Stimulated activated naive CD8-positive, alpha-beta T cell treated with anti-CD3 and anti-CD28 coated beads, Interleukin-15, amount 100 ng/mL, for 72 hours (primary cell): ENCODE measurements around the gene CTIF.
"Not testable (repeated sequence)": the region's sequence is repeated elsewhere in the genome, so short reads cannot be mapped to it uniquely, and the experiment has no call there.

Experiments
- ATAC-seq: fragments of 150-1000 bp; cut with Tn5 transposase; 2 replicates; pipeline ENCODE4 v1.10.0; 2021; ENCODE audit warnings: mild to moderate bottlenecking, moderate library complexity
- DNase-seq, 2 donors: peaks; one replicate each; pipeline ENCODE4 v3.0.0; 2021 to 2022
- H3K27ac Mint-ChIP-seq, 2 donors: one replicate each; pipeline ENCODE4 v1.8.0; 2022; ENCODE audit warnings: mild to moderate bottlenecking in 2 of 2, mixed read lengths in 2 of 2, moderate library complexity in 2 of 2
- H3K27me3 Mint-ChIP-seq: one replicate; pipeline ENCODE4 v1.8.0; 2022; ENCODE audit warnings: mixed read lengths
- H3K4me1 Mint-ChIP-seq: one replicate; pipeline ENCODE4 v1.8.0; 2022; ENCODE audit warnings: mild to moderate bottlenecking, mixed read lengths
- H3K4me3 Mint-ChIP-seq, 2 donors: one replicate each; pipeline ENCODE4 v1.8.0; 2022; ENCODE audit warnings: mild to moderate bottlenecking in 2 of 2, mixed read lengths in 2 of 2, moderate library complexity in 1 of 2
- H3K9me3 Mint-ChIP-seq, 2 donors: one replicate each; pipeline ENCODE4 v1.8.0; 2022; ENCODE audit warnings: mixed read lengths in 2 of 2

Gene CTIF

DNA sequence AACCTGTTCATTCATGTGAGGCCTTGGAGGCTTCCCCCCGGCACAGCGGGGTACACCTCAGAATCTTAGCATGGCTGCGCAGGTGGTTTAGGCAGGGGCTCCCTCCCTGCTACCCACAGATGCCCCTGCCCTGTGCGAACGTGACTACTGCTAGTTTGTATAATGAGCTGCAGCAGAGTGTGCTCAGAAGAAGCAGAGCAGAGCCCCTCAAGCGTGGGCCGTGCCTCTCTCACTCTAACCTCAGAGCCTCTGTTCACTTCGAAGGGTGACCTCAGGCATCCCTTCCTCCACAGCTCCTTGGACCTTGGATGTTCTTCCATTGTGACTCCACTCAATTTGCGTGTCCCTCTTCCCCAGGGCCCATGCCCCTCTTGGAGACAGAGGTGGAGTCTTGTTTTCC is 161.6 kb downstream of the CTIF start:
- Mint-ChIP-seq H3K4me1 (peaks cover 40% of the 10 kb centered on the region), H3K9me3 (no peaks in the 10 kb centered on the region), H3K27ac (peak overlapping the region; percentile 35 to 49), H3K27me3 (no peaks in the 10 kb centered on the region), H3K4me3 (no peak overlapping the region)
- ATAC-seq (no peak), DNase-seq (no peak)

DNA sequence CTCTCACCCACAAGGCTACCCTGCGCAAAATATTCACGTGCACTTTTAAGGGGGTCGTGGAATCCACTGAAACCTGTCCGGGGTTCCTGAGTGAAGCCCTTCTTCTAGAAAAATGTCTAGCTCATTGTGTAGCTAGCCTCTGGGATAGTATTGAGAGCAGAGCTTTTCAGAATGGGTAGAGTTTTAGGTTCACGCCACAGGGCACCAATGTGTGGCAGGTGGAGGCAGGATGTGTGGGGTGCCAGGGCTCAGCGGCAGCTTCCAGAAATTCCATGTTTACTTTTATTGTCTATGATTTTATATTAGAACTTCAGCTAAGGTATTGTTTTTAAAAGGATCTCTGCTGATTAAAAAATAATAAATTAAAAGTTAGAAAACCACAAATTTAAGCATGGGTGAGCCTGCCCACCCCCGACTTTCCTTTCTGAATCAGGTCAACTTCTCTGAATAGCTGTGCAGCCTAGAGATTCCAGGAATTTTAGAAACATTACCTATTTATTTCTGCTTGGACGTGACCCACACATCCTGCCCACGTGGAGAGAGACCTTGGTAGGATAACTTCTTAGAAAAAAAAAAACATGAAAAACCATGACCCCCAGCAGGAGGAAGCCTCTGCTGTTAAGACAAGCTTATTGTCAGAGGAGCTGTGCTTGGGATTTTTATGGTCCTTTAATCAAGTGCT is 163.7 kb downstream of the CTIF start:
- Mint-ChIP-seq H3K27me3 (no peaks in the 10 kb centered on the region), H3K27ac (peak overlapping the region in 1 of 2 donors; percentile 98), H3K4me3 (no peak overlapping the region), H3K9me3 (no peaks in the 10 kb centered on the region), H3K4me1 (peaks cover 44% of the 10 kb centered on the region)
- DNase-seq (no peak), ATAC-seq (no peak)

DNA sequence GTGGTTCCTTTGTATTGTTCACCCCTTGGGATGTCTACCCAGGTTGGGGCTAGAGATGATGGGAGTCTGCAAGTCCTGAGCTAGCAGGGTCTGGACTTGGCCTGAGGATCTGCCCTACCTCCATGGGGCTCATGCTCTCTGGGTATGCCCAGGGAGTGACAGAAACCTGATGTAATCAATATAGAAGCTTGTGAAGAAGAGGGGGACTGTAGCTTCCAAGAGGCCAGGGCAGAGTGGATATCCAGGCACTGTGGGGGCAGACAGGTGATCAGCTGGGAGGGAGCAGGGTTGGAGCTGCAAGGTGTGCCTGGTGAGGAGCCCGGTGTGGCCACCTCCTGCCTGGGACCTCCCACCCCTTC is 164.2 kb downstream of the CTIF start:
- H3K4me3 Mint-ChIP-seq: no peak overlapping the region
- no peaks in the 10 kb centered on the region for H3K27me3 Mint-ChIP-seq
- DNase-seq: no peak
- H3K4me1 Mint-ChIP-seq: peaks cover 44% of the 10 kb centered on the region
- peak; percentile 18 for ATAC-seq
- H3K9me3 Mint-ChIP-seq: no peaks in the 10 kb centered on the region
- H3K27ac Mint-ChIP-seq: peak overlapping the region in 1 of 2 donors; percentile 98

DNA sequence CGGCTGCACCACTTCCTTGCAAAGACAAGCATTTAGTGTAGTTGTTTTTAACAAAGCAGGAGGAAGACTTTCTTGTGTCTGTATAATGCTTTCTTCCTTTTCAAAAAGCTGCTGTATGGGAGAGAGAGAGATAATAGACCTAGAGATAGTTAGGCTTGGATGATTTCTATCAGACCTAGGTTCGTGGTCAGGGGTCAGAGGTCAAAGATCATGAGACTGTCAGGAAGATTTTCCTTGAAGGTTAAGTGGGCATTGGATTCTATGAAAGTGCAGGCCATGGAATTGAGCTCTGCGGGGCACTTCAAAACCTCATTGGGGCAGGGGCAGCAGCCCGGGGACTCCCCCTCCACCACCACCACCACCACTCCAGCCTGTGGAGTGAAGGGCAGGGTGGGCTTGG is 164.6 kb downstream of the CTIF start:
- DNase-seq: no peak
- ATAC-seq: no peak
- H3K27ac Mint-ChIP-seq: peak overlapping the region in 1 of 2 donors; percentile 98
- no peaks in the 10 kb centered on the region for H3K9me3 Mint-ChIP-seq
- H3K4me1 Mint-ChIP-seq: peaks cover 43% of the 10 kb centered on the region
- H3K4me3 Mint-ChIP-seq: no peak overlapping the region
- H3K27me3 Mint-ChIP-seq: no peaks in the 10 kb centered on the region

DNA sequence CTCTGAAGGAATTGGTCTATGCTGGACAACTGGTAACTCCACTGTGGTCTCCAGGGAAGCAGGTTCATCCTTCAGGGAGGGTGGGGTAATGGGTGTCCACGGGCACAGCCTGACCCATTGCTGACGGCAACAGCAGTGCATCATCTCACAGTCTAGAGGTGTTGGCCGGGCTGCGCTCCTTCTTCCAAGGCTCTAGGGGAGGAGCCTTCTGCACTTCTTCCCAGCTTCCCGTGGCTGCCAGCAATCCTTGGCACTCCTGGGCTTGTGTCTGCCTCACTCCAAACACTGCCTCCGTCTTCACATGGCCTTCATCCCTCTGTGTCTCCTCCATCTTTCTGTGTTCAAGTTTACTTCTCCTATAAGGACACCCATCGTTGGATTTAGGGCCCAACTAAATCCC is 166.2 kb downstream of the CTIF start:
- Mint-ChIP-seq H3K27me3 (no peaks in the 10 kb centered on the region), H3K9me3 (no peaks in the 10 kb centered on the region), H3K4me3 (no peak overlapping the region), H3K4me1 (peaks cover 36% of the 10 kb centered on the region), H3K27ac (no peak overlapping the region)
- no peak for DNase-seq
- ATAC-seq: no peak

DNA sequence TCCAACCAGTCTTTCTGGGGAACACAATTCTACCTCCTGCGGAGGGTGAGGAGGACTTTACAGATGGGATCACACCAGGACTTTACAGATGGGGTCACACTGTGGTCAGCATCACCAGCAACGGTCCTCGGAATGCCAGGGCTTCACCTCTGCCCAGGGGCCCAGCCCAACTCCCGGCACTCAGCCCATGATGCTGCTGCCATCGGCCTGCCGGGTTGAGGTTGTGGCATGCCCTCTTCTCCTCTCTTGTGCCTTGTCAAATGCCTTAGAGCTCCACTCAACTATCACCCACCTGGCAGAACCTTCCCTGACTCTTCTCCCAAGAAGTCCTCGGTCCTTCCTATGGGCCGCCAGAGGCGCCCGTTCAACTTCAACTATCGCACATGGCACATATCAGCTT is 166.7 kb downstream of the CTIF start:
- DNase-seq (no peak), ATAC-seq (no peak)
- Mint-ChIP-seq H3K27me3 (no peaks in the 10 kb centered on the region), H3K9me3 (no peaks in the 10 kb centered on the region), H3K27ac (no peak overlapping the region), H3K4me1 (peaks cover 31% of the 10 kb centered on the region), H3K4me3 (no peak overlapping the region)

DNA sequence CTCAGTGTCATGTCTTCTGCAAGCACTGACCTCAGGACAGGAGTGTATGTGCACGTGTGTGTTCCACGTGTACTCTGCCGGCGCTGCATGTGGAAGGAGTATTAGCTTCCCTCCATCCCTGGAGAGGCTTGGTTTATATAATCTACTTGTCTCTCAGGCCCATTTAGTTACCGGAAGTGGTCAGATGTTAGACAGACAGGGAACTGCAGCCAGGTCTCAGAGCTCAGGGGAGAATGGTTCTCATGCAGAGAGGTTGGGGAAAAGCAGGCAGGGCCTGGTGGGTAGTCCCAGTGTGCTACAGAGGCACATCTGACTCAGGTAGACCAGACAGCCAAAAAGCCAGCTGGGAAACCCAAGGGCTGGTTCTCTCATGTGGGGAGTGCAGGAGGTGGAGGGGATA is 167.9 kb downstream of the CTIF start:
- DNase-seq (no peak), ATAC-seq (no peak)
- H3K4me1 Mint-ChIP-seq: peaks cover 24% of the 10 kb centered on the region
- no peak overlapping the region for H3K27ac Mint-ChIP-seq
- H3K9me3 Mint-ChIP-seq: no peaks in the 10 kb centered on the region
- no peak overlapping the region for H3K4me3 Mint-ChIP-seq
- no peaks in the 10 kb centered on the region for H3K27me3 Mint-ChIP-seq

DNA sequence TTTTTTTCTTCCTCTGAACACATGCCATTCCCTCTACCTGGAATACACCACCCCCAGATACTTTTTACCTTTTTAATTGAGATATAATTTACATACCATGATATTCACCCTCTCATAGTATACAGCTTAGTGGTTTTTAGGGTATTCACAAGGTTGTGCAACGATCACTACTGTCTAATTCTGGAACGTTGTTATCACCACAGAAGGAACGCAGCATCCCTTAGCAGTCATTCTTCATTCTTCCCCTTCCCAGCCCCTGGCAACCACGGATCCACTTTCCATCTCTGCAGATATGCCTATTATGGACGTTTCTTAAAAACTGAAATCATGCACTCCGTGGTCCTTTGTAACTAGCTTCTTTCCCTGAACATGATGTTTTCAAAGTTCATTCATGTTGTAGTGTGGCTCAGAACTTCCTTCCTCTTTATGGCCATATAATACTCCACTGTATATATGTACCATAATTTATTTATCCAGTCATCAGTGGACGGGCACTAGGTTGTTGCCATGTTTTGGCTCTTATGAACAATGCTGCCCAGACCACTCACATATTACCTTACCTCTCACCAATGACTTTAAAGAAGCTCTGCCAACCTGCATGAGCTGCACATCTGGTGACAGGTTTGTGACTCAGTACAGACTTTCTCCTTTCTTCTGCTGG is 168.9 kb downstream of the CTIF start:
- Mint-ChIP-seq H3K4me1 (peaks cover 13% of the 10 kb centered on the region), H3K4me3 (no peak overlapping the region), H3K27ac (no peak overlapping the region), H3K27me3 (no peaks in the 10 kb centered on the region), H3K9me3 (no peaks in the 10 kb centered on the region)
- ATAC-seq (no peak), DNase-seq (no peak)

DNA sequence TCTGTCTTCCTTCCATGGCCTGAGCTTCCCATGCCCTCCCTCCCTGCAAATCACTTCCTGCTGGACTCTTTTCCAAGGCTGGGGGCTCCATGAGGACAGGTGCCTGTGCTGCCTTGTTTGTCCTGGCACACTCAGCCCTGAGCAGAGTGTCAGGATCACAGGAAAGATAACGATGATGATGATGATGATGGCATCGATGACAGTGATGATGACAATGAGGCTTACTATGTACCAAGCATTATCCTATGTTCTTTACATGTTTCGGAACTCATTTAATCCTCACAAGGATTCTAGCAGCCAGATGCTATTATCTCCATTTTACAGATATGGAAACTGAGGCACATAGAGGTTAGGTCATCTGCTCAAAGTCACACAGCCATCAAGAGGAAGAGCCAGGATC is 170.0 kb downstream of the CTIF start:
- H3K27me3 Mint-ChIP-seq: no peaks in the 10 kb centered on the region
- peaks cover 5% of the 10 kb centered on the region for H3K4me1 Mint-ChIP-seq
- no peak for DNase-seq
- no peak overlapping the region for H3K4me3 Mint-ChIP-seq
- no peaks in the 10 kb centered on the region for H3K9me3 Mint-ChIP-seq
- no peak for ATAC-seq
- H3K27ac Mint-ChIP-seq: no peak overlapping the region

DNA sequence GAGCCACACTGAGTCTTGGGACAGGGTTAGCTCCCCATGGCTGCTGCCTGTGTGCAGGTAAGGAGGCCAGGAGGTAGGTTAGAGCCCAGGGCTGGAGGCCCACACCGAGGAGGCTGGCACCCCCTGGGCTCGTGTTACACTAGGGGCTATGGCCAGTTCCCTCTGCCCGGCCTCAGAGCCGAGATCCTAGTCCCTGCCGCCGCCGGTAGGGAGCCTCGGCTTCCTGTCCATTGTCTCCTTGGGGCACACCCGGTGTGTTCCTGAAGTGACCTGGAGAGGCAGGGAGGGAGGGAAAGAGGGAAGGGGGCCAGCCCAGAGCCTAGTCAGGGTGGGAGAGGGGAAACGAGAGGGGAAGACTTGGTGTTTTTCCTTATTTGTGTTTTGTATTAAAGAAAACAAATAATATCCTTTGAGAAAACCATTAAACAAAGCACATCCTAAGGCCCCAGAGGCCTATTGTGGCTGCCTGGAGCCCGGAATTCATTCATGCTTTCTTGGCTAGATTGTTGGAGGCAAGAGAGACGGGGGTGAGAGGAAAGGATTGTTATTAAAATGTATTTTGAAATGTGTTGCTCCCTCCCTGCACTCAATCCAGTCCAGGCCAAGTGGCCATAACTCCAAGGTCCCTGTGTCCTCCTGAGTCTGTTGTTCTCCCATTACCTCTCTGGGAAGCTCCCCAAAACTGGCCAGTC is 170.7 kb downstream of the CTIF start:
- ATAC-seq: no peak
- Mint-ChIP-seq H3K27ac (no peak overlapping the region), H3K27me3 (no peaks in the 10 kb centered on the region)

DNA sequence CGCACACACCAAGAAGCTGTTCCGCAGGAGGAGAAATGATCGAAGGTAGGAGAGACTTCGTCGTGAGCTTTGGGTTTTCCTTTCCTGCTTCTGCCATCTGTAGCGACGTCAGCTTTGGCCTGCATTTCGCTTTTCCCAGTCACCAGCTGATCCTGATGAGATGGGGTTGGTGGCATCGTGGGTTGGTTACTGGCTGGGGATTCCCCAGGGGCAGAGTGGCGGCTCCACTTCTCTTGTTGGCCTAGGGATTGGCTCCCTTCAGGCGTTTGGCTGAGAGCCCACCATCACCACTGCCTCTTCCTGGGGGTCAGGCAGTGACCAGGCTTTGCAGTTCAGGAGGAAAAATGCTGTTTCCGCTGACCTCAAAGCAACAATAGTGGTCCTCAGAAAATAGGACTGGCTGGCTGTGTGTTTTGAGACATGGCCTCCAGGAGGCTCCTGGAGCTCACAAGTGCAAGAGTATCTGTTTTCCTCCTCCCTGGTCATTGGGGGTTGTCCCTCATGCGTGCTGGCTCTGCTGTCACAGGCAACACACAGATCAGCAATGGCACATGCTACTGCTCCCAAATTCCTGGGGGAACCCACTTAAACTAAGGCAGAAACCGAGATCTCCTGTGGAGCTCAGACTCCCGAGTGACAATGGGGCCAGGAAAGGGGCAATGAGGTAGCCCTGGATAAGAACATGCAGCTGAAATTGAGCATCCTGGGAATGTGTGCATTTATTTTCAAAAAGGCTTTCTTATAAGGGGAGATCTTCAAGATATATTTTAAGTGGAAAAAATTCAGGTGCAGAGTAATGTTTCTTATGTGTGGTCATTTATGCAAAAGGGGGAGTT is 173.0 kb downstream of the CTIF start:
- Mint-ChIP-seq H3K27ac (peak overlapping the region in 1 of 2 donors; percentile 16), H3K4me1 (peaks cover 6% of the 10 kb centered on the region), H3K27me3 (peaks cover 6% of the 10 kb centered on the region), H3K4me3 (no peak overlapping the region), H3K9me3 (no peaks in the 10 kb centered on the region)
- ATAC-seq (peak; percentile 67), DNase-seq (peak in 1 of 2 donors; percentile 19)

More for the DNA sequence above, 170.7 kb downstream of the CTIF start:
- Mint-ChIP-seq H3K4me1 (peaks cover 5% of the 10 kb centered on the region), H3K4me3 (no peak overlapping the region), H3K9me3 (no peaks in the 10 kb centered on the region)
- DNase-seq: no peak

DNA sequence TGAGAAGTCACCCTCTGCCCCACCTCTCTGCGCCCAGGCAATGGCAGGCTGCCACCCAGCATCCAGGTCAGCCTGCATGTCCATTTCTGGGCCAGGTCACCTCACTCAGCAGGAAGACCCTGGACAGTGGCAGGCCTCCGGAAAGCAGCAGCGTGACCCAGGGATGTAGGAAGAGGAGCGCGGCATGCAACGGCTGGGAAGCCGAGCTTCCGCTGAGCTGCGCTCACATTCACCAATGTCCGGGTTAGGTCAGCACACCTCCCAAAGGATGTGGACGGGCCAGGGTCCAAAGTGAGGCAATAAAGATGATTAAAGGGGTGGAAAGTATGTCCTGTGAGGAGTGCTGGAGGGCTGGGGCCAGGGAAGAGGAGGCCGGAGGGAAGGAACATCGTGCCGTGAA is 174.5 kb downstream of the CTIF start:
- Mint-ChIP-seq H3K4me1 (peaks cover 5% of the 10 kb centered on the region), H3K4me3 (no peak overlapping the region), H3K27ac (no peak overlapping the region), H3K27me3 (peaks cover 6% of the 10 kb centered on the region), H3K9me3 (no peaks in the 10 kb centered on the region)
- no peak for ATAC-seq
- DNase-seq: no peak

DNA sequence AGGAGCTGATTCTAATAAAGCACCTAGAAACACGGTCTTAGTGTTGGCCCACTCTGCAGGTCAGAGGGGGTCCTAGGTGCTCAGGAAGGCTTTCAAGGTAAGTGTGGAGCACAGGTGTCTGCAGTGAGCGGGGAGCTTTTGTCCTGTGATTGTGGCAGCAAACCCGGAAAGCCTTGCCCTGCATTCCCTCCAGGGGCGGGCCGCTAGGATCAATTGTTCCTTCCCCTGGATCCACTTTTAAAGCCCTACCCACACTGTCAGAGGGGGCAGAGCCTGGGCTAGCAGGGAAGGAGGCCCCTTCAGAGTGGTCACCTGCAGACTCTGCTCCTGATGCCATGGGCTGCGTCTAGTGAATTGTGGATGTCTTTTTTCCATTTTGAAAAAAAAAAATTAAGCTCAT is 176.0 kb downstream of the CTIF start:
- no peak for ATAC-seq
- DNase-seq: no peak
- Mint-ChIP-seq H3K27ac (no peak overlapping the region), H3K27me3 (peaks cover 6% of the 10 kb centered on the region), H3K9me3 (no peaks in the 10 kb centered on the region), H3K4me3 (no peak overlapping the region), H3K4me1 (peaks cover 5% of the 10 kb centered on the region)

DNA sequence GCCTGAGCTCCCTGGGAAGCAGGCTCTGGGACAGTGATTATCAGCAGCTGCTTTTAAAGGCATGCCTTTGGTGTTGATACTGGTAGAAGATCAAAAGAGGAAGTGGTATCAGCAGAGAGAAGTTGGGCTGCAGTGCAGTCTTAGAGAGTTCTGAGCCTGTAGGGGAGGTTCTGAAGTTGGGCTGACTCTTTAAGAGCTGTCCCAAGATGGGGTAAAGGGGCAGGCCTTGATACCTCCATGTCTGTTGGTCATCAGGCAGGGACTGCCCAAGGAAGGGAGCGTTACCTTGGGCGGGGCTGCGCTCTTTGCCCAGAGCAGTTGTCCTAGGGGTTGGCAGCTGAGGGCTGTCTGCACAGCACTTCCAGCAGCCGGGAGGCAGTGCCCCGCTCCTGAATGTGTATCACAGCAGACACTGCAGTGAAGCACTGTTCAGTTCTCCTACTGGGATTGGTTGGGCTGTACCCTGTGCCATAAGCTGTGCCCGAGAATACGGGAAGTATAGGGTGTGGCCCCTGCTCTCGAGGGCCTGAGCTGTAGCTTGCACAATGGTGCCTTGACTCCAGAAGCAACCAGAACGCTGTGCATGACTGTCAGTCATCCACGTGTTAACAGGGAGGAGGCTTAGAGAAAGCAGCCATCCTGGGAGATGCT is 177.0 kb downstream of the CTIF start:
- DNase-seq: no peak
- no peak overlapping the region for H3K4me3 Mint-ChIP-seq
- H3K27me3 Mint-ChIP-seq: peaks cover 6% of the 10 kb centered on the region
- ATAC-seq: no peak
- H3K9me3 Mint-ChIP-seq: no peaks in the 10 kb centered on the region
- H3K27ac Mint-ChIP-seq: no peak overlapping the region
- peaks cover 5% of the 10 kb centered on the region for H3K4me1 Mint-ChIP-seq

DNA sequence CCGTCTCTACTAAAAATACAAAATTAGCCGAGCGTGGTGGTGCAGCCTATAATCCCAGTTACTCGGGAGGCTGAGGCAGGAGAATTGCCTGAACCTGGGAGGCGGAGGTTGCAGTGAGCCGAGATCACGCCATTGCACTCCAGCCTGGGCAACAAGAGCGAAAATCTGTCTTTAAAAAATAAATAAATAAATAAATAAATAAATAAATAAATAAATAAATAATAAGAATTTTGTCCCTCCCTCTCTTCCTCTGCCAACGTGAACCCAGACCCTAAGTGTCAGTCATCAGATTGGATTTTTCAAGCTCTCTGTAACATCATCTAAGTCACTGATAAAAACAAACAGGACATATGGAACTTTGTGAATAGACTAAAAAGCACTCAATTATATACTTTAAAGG is 178.4 kb downstream of the CTIF start:
- H3K9me3 Mint-ChIP-seq, H3K27me3 Mint-ChIP-seq, ATAC-seq, H3K4me3 Mint-ChIP-seq, DNase-seq, H3K4me1 Mint-ChIP-seq: not testable (repeated sequence)
- H3K27ac Mint-ChIP-seq: peak overlapping the region in 1 of 2 donors; percentile 81
